ENCODE results near the gene FNTB.
A peak's percentile ranks its signal among the peaks of the same experiment; 100 is the strongest.

FNTB gene, protein sequence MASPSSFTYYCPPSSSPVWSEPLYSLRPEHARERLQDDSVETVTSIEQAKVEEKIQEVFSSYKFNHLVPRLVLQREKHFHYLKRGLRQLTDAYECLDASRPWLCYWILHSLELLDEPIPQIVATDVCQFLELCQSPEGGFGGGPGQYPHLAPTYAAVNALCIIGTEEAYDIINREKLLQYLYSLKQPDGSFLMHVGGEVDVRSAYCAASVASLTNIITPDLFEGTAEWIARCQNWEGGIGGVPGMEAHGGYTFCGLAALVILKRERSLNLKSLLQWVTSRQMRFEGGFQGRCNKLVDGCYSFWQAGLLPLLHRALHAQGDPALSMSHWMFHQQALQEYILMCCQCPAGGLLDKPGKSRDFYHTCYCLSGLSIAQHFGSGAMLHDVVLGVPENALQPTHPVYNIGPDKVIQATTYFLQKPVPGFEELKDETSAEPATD

DNA sequence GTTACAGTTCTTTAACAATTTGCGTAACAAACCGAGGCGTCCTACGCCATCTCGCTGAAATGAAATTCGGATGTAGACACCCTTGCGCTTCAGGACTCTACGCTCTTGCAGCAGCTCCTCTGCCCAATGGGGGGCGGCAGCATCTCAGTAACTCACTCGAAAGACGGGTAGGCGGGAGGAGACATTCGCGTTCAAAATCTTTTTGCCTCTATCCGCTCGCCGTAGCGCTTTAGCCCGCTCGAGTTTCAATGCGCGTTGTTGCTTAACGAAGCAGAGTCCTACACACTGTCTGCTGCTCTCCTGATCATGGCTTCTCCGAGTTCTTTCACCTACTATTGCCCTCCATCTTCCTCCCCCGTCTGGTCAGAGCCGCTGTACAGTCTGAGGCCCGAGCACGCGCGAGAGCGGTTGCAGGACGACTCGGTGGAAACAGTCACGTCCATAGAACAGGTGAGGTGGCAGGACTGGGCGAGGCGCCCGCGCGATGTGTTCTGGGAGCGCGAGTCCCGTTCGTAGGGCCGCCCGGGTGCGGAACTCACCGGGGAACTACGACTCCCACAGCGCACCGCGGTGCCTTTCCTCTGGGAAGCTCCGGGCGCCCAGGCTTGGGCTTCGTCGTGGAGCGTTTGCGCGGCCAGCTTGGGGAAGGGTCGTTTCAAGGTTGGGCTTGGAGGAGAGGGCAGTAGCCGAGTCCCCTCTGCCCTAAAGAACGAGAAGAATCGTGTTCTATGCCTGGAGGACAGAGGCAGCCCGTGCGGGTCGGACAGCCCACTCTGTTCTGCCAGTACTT, at the start of gene FNTB:
FNTB (plus strand) TSS at position 248 of the 790 bp plus-strand sequence; CDS start at position 307, 59 bp downstream.
- DNase-seq = peak; percentile 98

DNA sequence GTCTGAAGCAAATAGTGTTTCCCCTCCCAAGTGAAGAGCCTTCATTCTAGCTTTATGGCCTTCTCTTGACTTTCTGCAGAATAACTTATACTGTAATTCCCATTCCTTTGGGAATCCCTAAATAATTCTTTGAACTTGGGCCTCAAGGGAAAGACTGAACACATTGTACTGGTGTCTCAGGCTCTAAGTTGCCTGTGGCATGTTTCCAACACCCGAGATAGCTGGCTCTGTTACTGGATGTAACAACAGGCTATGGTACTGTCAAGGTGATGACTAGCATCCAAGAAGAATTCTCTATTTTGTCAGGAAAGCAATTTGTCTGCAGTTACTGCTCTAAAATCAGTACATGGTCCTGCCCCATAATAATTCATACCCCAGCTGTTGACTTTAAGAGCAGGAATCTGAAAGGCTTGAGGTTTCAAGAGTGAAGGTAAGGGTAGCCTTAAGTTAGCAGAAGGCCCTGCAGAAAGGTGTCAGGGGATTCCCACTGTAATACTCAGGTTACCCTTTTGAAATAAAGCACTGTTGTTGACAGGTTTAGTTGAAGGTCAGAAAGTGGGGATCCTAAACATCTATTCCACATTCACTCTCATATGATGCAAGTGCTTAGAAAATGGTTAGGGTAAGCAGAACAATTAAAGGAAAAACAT, 49.4 kb upstream of the FNTB start:
- DNase-seq = no peak

DNA sequence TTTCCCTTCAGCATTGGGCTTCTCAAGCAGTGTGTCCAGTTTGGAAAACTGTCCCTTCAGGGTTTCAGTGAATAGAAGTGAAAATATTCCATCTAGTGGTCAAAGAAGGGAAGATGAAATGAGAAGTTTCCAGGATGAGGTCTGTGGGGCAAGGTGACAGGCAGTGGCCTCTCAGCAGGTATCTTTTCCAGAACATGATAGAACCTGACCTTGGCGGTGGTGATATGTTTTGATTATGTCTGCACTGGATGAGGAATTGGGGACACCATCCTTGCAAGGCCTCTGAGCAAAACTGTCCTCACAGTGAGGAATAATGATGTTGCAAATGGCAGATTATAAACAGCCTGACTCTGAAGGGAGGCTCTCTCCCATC, 48.9 kb upstream of the FNTB start:
- no peak for DNase-seq

DNA sequence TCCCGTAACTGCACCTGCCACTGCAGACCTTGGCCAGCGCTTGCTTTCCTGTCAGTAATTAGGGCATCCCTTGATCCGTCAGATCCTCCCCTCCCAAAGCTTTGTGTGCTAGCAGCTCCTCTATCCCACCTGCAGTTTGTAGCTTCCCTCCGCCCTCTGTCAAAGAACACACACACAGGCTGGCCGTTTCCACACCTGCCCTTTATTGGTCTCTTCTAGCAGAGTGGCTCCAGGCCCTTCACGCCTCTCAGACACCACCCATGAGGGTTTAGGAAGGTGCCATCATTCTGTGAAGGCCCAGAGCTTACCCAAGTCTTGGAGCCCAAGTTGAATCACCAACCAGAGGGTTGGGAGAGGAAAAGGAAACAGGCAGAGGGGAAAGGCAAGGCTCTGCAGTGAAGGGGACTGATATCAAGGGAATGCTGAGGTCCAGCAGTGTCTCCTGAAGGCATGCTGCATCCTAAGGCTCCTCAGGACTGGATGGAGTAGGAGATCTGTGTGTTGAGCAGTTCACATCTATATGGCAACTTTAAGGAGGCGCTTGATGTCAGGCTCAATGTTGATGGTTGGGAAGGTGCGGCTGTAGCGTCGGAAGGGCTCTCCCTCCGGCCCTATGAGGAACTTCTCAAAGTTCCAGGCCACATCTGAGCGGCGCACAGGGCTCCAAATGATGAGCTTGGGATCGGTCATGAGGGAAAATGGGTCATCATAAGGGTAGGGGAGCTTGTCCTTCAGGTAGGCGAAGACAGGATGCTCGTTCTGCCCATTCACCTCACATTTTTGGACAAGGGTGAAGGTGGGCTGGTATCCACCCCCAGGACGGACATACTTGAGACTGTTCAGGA, 47.5 kb upstream of the FNTB start:
- no peak for DNase-seq

DNA sequence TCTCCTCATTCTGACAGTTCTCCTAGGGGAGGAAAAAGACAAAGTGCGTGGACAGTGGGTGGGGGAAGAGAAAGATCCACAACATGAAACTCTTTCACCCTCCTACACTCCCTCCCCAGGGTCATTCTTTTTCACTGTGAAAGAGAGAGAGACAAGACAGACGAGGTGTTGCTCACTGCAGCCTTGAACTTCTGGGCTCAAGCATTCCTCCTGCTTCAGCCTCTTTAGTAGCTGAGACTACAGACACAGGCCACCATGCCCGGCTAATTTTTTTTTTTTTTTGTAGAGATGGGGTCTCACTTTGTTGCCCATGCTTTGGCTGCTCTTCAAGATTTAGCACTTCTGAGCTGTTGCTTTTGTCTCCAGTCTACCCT, 46.9 kb upstream of the FNTB start:
- DNase-seq = no peak

DNA sequence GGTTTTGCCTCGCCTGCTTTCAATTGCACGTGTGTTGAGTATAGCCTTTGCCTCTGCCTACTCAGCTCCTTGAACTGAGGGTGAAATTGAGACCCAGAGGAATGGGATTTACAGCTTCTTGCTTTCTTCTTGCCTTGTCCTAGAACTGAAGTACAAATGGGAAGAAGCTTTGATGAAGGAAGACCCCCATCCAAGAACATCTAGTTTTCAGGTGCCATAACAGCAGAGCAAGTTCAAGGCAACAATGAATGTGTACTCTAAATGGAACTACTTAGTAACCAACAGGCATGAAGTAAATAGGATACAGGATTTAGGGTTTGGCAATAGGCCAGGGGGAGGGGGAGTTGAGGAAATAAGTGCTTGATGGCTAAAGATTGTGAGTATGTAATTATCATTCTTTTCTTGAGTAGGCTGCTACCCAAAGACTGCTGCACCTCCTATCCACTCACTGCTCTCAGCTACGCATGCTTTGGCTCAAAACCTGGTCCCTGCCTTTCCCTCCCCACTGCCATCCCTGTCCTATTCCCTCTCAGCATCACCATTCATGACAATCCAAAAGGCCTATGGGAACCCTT, 46.3 kb upstream of the FNTB start:
- no peak for DNase-seq

DNA sequence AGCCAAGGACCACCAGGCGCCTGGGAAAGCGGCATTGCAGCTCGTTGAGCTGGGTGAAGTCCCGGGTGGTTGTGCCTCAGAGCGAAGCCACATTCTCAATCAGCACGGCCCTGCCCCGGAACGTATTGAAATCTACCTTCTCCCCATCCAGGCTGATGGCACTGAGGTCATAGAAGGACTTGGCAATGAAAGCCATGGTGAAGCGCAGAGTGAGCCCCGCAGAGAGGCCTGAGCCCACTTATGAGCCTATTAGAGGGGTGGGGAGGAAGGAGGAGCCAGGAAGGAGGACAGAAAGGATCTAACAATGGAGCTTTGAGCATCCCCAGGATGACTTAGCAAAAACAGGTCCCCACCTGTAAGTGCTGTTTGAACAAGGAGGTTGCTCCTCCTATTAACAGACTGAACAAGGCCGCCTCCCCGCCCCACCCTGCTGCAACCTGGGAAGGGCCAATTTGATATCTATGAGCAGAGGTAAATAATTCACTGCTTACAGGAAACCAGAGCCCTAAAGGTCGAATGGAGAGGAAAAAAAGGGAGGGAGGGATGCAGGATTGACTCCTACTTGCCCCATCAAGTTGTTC, 44.1 kb upstream of the FNTB start, which contains the start of gene GPX2:
GPX2 (minus strand) TSS at position 215 of the 581 bp plus-strand sequence; CDS start at position 196, 19 bp downstream.
- DNase-seq = no peak

DNA sequence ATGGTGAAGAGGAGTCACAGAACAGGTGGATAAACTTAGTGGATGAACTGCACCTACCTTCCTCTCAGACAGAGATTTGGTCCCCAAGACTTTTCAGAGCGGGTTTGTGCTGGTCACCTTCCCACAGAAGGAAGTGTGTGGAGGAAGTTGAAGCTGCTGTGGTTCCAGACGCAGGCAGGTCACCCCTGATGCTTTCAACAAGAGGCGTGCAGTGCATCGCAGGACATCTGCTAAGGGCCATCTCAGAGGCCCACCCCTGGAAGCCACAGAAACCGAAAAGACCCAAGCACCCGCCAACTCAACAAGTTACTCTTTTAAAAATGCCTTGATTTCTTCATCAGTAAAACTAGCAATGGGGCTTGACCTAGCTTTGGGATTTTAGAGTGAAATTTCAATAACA, 43.1 kb upstream of the FNTB start:
- no peak for DNase-seq

DNA sequence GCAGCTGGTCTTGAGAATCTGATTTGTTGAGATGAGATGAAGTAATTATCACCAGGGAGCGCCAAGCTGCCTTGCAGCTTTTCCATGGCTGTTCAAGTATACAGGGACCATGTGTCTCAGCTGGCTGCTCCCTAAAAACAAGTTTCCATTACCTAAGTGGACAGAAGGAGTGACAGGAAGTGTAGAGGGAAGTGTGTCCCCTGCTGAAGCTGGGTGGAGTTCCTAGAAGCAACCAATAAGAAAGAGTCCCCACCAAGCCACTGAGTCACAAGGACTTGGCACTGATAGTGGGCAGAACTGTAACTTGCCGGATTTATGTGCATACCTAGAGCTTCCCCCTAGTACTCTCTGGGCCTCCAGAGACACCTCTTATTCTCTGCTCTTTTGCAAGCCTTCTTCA, 42.7 kb upstream of the FNTB start:
- DNase-seq = no peak

DNA sequence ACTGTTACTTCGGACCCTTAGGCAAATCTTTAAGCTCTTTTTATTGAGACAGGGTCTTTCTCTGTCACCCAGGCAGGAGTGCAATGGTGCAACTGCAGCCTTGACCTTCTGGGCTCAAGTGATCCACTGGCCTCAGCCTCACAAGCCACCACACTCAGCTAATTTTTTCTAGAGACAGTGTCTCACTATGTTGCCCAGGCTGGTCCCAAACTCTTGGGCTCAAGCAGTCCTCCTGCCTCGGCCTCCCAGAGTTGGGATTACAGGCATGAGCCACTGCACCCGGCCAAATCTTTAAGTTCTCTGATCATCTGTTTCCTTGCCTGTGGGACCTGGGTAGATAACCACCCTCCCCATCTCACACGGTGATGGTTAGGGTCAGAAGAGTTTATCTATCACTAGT, 41.8 kb upstream of the FNTB start:
- DNase-seq = no peak

DNA sequence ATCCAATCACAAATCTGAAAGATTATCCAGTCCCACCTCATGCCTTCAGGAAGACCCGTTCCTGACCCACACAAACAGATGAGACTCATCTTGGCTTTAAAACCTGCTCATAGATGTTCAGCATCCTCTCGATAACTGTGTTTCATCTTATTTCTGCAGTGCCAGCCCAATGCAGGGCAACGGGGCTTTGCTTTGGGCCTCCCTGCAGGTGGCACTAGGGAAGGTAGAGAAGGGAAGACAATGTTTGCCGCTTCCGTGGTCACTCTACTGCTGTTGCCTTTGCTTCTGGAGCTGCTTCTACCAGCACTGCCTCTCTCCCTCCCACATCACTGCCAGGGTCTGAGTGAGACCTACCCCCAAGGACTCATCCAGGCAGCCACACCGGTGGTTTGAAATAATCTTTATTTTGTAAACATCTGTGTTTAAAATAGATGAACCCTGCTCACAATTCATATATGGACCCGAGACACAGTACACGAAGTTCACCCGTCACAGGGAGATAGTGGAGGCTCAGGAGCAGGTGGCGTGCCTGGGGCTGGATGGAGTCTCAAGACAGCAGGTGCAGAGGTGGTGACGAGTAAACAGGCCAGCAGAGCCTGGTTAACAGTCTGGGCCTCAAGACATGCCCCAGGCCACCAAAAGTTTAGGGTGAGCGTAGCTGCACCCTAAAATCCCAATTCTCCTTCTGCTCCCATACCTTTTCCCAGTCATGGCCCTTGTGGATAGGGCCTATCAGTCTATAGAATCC, 41.1 kb upstream of the FNTB start:
- DNase-seq = no peak

DNA sequence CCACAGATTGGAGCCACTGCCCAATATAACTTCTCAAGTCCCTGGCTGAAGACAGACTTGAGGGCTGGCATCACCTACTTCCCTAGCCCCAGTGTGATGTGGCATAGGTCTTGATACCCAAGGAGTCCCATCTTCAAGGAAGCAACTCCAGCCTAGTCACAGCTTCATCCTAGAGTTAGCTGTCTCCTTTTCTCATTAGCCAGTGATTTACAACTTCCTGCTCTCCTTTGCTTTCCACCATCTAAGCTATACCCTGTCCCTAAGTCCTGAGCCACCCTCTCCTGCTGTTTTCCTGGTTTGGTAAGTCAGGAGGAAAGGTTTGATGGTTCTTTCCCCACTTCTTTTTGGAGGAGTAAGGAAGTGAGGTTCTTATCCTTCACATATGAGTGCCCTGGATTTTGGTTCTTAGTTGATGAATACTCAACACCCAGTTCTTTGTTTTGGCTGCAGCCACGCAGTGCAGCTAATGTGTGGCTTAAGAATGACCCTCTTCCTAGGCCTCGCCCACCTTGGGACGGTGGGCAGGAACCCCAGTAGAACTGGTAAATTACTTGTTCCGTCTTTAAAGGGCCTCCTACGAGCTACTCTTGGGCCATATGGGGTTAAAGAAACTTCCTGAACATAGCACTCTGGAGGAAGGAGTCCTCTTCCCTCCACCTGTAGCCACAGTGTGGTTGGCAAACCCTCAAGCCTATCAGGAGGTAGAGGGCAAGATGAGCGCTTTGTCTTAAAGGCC, 40.2 kb upstream of the FNTB start:
- DNase-seq = no peak

DNA sequence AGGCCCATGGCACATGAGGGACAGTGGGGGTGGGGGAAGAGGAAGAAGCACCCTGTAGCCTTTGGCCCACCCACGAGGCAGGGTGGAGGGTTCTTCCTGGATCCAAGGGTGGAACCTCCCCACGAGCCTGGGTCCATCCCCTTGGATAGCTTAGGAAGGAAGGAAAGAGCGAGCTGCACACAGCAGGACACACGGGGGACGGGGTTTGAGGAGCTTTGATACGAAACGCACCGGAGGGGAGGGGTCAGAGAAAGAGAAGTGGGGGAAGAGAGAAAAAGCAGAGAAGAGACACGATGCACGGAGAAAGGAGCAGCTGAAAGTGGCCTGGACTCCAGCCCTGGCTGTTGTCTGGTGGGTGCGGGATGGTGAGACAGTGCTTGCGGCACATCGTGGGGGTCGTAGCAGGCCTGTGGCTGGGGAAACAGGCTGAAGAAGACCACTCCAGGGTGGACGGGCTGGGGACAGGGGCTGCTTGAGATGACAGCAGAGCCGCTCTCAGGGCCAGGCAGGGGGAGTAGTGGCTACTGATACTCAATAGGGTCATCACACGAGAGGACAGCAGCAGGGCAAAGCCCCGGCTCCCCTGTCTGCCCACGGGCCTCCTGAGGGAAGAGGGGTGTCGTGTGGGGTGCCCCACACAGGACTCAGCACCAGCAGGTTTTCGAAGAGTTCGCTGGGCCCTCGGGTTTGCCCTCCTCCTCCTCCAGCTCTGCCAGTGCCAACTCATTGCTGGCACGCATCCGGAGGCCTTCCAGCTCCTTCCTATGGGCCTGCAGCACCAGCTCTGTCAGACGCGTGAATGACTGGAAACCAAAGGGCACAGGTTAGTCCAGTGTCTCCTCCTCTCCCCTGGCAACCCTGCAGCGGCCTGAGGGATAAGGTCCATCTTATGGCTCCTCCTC, 38.7 kb upstream of the FNTB start:
- no peak for DNase-seq

DNA sequence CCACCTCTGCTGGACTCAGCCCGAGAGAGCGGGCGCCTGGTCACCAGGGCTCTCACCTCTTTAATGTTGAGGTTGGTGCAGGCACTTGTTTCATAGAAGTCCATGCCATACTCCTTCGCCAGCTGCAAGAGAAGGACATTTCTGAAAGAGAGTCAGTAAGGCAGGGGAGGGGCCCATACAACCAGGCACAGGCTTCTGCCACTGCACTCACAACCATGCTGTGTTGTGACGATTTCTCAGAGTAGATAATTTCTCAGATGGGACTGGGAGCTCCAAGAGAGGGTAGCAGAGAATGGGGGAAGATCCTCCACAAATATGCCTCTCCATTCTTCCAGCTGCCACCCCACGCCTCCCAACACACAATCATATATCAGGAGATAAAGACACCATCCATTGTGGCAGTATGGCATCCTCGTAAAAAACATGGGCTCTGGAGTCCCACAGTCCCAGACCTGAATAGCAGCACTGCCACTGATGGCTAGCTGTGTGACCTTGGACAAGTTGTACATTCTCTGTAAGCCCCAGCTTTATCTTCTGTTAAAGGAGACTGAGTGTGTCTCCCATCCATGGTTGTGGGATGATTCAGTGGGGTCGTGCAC, 38.0 kb upstream of the FNTB start:
- DNase-seq = no peak

DNA sequence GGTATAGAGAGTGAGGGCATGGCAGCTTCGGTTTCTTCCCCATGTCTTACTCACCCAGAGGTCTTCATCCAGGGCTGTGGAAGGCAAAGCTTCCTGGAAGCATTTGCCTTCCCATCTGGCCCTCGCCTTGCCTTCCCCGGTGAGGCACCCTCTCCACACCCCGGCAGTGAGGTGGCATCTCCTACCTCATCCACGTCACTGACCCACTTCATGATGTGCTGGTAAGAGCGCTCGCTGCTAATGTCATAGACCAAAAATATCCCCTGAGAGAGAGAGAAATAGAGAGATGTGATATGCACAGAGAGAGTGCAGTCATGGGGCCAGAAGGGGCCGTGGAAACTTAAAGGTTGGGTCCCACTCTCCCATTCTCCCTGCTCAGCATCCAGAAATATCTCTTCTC, 35.8 kb upstream of the FNTB start:
- DNase-seq = no peak

DNA sequence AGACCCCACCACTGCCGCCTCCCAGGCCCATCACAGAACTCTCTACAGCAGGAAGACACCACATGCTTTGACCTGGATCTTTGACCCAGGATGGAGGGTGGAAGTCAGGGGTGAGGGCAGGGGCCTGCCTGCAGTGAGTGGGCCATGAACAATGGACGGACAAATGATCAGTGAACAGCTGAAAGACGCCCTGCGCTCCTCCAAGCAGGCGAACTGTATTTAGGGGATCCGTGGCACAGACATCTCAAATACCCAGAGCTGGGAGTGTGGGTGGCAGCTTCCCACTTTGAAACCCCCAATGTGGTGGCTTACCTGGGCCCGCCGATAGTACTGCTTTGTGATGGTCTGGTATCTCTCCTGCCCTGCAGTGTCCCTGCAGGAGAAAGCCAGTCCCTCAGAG, 35.4 kb upstream of the FNTB start:
- no peak for DNase-seq

DNA sequence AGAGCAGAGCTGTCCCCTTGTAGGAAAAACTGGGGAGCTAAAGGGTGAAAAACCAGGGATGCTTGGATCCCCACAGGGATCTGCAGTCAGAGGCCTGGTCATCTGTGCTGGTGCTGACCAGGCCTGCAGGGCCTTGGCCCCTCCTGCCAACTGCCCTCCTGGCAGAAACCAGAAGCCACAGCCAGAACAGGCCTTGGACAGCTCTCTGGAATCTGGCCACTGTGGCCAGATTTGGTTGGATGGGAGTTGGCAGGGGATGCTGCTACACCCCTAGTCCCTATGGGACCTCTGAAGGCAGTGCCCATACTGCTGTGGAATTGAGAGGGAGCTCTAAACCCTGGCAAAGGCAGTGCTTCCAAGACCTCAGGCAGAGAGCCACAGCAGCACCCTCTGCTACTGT, 35.0 kb upstream of the FNTB start:
- DNase-seq = no peak

DNA sequence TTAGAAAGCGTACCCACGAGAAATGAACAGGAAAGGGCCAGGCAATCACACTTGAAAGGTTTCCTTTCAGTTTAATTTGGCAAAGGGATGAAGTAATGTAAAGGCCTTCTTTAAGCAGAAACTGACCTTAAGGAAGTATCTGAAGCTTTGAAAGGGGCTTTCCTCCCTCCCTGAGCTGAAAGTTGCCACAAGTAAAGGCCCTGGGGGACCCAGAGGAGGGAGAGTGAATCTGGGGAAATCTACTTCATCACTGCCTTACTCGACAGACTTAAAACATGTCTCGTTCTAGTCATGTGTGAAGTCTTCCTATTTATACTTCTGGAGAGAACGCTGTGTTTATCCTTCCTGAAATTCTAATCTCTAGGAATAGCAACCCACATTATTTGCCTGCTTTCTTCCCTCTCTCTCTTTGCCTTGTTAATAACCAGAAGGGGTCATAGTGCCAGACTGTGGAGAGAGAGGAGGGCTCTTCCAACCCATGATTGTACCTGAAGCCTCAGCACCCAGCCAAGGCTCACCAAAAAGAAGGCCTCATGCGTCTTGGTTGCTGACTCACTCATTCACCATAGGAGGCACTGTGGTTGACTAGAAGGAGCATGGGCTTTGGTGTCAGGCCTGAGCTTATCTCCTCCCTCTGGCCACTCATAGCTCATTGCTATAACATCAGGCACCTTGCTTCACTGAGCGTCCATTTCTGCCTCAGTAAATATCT, 33.9 kb upstream of the FNTB start:
- DNase-seq = no peak
